GM12873 (cell line): ENCODE data around the gene GAS2.

ENCODE experiments used
- TF ChIP-seq, protein P1 (sequence below): IDR thresholded peaks from 2 replicates; pipeline ENCODE4 v1.5.1; 2012; ENCODE audit warnings: low read depth, mild to moderate bottlenecking, moderate library complexity, low read length, control low read depth; ENCODE audit not compliant: insufficient read depth; ENCODE audit errors: missing control alignments

The GAS2 gene

GRCh38 chr11:22677153-22677903 is 10.9 kb downstream of the GAS2 start:
- TF ChIP-seq, protein P1, sequence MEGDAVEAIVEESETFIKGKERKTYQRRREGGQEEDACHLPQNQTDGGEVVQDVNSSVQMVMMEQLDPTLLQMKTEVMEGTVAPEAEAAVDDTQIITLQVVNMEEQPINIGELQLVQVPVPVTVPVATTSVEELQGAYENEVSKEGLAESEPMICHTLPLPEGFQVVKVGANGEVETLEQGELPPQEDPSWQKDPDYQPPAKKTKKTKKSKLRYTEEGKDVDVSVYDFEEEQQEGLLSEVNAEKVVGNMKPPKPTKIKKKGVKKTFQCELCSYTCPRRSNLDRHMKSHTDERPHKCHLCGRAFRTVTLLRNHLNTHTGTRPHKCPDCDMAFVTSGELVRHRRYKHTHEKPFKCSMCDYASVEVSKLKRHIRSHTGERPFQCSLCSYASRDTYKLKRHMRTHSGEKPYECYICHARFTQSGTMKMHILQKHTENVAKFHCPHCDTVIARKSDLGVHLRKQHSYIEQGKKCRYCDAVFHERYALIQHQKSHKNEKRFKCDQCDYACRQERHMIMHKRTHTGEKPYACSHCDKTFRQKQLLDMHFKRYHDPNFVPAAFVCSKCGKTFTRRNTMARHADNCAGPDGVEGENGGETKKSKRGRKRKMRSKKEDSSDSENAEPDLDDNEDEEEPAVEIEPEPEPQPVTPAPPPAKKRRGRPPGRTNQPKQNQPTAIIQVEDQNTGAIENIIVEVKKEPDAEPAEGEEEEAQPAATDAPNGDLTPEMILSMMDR, result no peak

GRCh38 chr11:22680628-22681027 is 14.2 kb downstream of the GAS2 start:
- TF ChIP-seq, protein P1, result no peak

GRCh38 chr11:22681281-22681812 is 14.9 kb downstream of the GAS2 start:
- TF ChIP-seq, protein P1, result no peak

- TF ChIP-seq, protein P1, result no peak
These were observed 17.7 kb downstream of the GAS2 start for GRCh38 chr11:22684082-22684481.

- TF ChIP-seq, protein P1, result no peak
These were observed 18.7 kb downstream of the GAS2 start for GRCh38 chr11:22685111-22685510.

- TF ChIP-seq, protein P1, result no peak
These were observed 22.5 kb downstream of the GAS2 start for GRCh38 chr11:22688914-22689313.

DNA sequence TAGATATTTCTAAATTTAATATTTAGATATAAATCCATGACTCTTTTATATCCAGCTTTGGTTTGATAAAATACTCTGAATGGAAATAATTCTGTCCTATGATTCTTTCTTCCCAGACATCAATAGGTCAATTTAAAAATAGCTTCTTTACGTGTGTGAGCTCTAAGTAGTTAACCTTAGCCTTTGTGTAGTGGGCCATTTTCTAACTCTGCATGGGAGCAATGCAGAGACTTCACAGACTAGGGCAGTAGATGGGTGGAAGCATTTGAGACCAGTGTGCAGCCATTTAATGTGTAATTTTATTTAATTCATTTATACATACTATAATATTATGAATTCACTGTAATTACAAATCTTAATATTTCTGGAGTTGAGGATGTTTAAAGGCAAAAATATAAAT is 23.8 kb downstream of the GAS2 start:
- TF ChIP-seq, protein P1, result no peak
